Fibroblast of pulmonary artery (primary cell): ENCODE measurements around the gene TM4SF18.

Source experiments
- DNase-seq: peaks from one replicate; pipeline ENCODE4 v3.0.0-alpha.2; 2010; ENCODE audit warnings: low read depth
- H3K4me3 ChIP-seq: replicated peaks from 2 replicates; pipeline ENCODE4 v1.5.1; 2011; ENCODE audit warnings: low read depth, mild to moderate bottlenecking, control low read depth, low read length, moderate library complexity
- CTCF ChIP-seq: IDR thresholded peaks from 2 replicates; pipeline ENCODE4 v1.5.1; 2011; ENCODE audit warnings: mild to moderate bottlenecking, control low read depth, low read length, inconsistent platforms; ENCODE audit errors: missing control alignments

Gene TM4SF18

GRCh38 chr3:149373235-149374125 lies 40.0 kb upstream of the TM4SF18 start:
- H3K4me3 ChIP-seq: peak overlapping the region; percentile 71
- peak; percentile 92 for DNase-seq
- no peak for TF ChIP-seq CTCF

GRCh38 chr3:149371723-149372114 lies 38.3 kb upstream of the TM4SF18 start:
- TF ChIP-seq CTCF: no peak
- peak overlapping the region; percentile 11 for H3K4me3 ChIP-seq
- no peak for DNase-seq

- DNase-seq: peak; percentile 84
- peak overlapping the region; percentile 11 for H3K4me3 ChIP-seq
- no peak for TF ChIP-seq CTCF
These were observed 37.7 kb upstream of the TM4SF18 start for GRCh38 chr3:149371001-149371722.

GRCh38 chr3:149369991-149370866 lies 36.8 kb upstream of the TM4SF18 start:
- no peak overlapping the region for H3K4me3 ChIP-seq
- TF ChIP-seq CTCF: no peak
- peak; percentile 49 for DNase-seq

GRCh38 chr3:149368674-149369497 lies 35.5 kb upstream of the TM4SF18 start:
- TF ChIP-seq CTCF: no peak
- H3K4me3 ChIP-seq: no peak overlapping the region
- DNase-seq: peak; percentile 39

- TF ChIP-seq CTCF: no peak
These were observed 34.8 kb upstream of the TM4SF18 start for GRCh38 chr3:149368201-149368673.

More at GRCh38 chr3:149368201-149368673, 34.8 kb upstream of the TM4SF18 start:
- no peak overlapping the region for H3K4me3 ChIP-seq
- peak; percentile 60 for DNase-seq
